Activated CD8-positive, alpha-beta memory T cell treated with anti-CD3 and anti-CD28 coated beads, Interleukin-2, amount 10 ng/mL, durations not matched to agents 7 days and 5 days (primary cell): ENCODE data around the gene SPDL1. TPM values are rescaled to one million over a fixed set of nuclear protein-coding genes. Genes with fewer than 3 reads are reported as not detected.

Experiments
- ATAC-seq: fragments of 150-1000 bp; cut with Tn5 transposase; one replicate; pipeline ENCODE4 v1.10.0; 2021; ENCODE audit warnings: moderate library complexity
- CTCF ChIA-PET: fragments of 350-600 bp; sonication (Branson Sonifier 250); formaldehyde crosslinking; loops from one replicate; lab custom pipeline; 2021; ENCODE audit warnings: antibody characterized with exemption; lab: Charles Lee
- DNase-seq: peaks from one replicate; pipeline ENCODE4 v3.0.0-alpha.2; 2020
- H3K27ac Mint-ChIP-seq: one replicate; pipeline ENCODE4 v1.8.0; 2021; ENCODE audit warnings: mild to moderate bottlenecking, mixed read lengths
- H3K27me3 Mint-ChIP-seq: one replicate; pipeline ENCODE4 v1.8.0; 2021; ENCODE audit warnings: mixed read lengths
- H3K36me3 Mint-ChIP-seq: one replicate; pipeline ENCODE4 v1.8.0; 2021; ENCODE audit warnings: mild to moderate bottlenecking, mixed read lengths
- H3K4me1 Mint-ChIP-seq: one replicate; pipeline ENCODE4 v1.8.0; 2021; ENCODE audit warnings: mixed read lengths
- H3K4me3 Mint-ChIP-seq: one replicate; pipeline ENCODE4 v1.8.0; 2021; ENCODE audit warnings: mild to moderate bottlenecking, moderate library complexity, mixed read lengths
- H3K9me3 Mint-ChIP-seq: one replicate; pipeline ENCODE4 v1.8.0; 2022; ENCODE audit warnings: low read depth, mixed read lengths
- total RNA-seq, 2 experiments: library from RNA; stranded (reverse); gene quantifications; one replicate each; pipeline ENCODE4 v1.2.3, GENCODE V29; 2021

SPDL1 gene
- total RNA-seq, 2 experiments from 2014 or later = 45.6 to 48.6 TPM

GRCh38 chr5:169647566-169647965 lies 64.0 kb downstream of the SPDL1 start:
- Mint-ChIP-seq H3K36me3 (peaks cover 54% of the 10 kb centered on the region), H3K4me3 (no peak overlapping the region), H3K27me3 (no peaks in the 10 kb centered on the region), H3K27ac (peak overlapping the region; percentile 45), H3K4me1 (peaks cover 90% of the 10 kb centered on the region), H3K9me3 (no peaks in the 10 kb centered on the region)
- ATAC-seq = no peak
- no peak for DNase-seq
- CTCF ChIA-PET = interaction anchor here (1.3 to 1.7 kb wide), 2 partner anchors 9 to 11 kb away, joined by 3 to 5 read pairs; partner anchors contain the start of gene DOCK2

- ATAC-seq (no peak), DNase-seq (no peak)
- Mint-ChIP-seq H3K4me3 (no peak overlapping the region), H3K27ac (peak overlapping the region; percentile 85), H3K9me3 (no peaks in the 10 kb centered on the region), H3K4me1 (peaks cover 95% of the 10 kb centered on the region), H3K27me3 (no peaks in the 10 kb centered on the region), H3K36me3 (peaks cover 55% of the 10 kb centered on the region)
- CTCF ChIA-PET = no interaction called here
These were observed 65.2 kb downstream of the SPDL1 start for GRCh38 chr5:169648725-169649310.

DNA sequence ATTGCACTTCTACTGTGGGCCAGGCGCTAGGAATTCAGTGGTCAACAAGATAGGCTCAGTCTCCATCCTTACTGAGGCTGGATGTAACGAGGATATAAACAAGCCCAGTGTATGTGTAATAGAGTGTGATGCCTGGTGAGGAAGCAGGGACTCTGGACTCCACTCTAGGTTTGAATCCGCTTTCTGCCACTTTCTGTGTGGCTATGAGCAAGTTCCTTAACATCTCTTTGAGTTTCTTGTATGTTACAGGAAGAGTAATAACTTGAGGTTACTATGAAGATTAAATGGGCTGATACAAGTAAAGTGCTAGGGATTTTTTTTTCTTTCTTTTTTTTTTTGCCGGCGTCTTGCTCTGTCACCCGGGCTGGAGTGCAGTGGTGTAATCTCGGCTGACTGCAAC lies 65.9 kb downstream of the SPDL1 start:
- no peaks in the 10 kb centered on the region for H3K27me3 Mint-ChIP-seq
- peaks cover 97% of the 10 kb centered on the region for H3K4me1 Mint-ChIP-seq
- peak; percentile 61 for DNase-seq
- CTCF ChIA-PET = no interaction called here
- no peaks in the 10 kb centered on the region for H3K9me3 Mint-ChIP-seq
- ATAC-seq = peak; percentile 70
- H3K36me3 Mint-ChIP-seq = peaks cover 57% of the 10 kb centered on the region
- peak overlapping the region; percentile 85 for H3K27ac Mint-ChIP-seq
- H3K4me3 Mint-ChIP-seq = peak overlapping the region; percentile 36

DNA sequence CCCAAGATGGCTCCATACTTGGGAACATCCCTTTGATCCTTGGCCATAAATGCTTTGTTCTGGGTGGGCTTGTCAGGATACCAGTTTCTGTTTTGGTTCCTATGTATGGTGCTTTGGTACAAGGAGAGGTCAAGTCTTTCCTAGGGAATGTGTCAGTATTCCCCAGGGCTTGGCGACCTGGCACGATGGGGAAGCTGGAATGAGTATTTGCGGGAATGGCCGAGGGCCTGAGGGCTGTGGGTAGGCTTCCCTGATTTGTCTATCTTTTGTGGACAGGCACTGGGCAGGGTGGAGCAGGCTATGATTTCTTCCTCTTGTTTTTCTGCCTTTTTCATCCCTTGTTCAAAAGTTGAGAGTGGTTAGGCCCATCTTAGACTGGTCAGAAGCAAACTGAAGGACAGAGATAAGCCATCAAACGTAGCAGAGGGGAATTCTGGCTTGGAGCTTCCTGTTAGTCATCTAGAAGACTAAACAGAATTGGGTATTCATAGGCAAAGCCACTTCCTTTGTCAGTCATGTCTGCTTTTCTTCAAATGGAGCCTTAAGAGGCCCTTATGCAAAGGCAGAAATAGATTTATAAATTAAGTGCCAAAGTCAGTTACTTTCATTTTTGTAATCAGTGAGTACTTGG lies 67.2 kb downstream of the SPDL1 start:
- H3K9me3 Mint-ChIP-seq = no peaks in the 10 kb centered on the region
- H3K4me1 Mint-ChIP-seq = peaks cover 100% of the 10 kb centered on the region
- no peaks in the 10 kb centered on the region for H3K27me3 Mint-ChIP-seq
- H3K27ac Mint-ChIP-seq = peak overlapping the region; percentile 85
- ATAC-seq = peak; percentile 40
- CTCF ChIA-PET = interaction anchor here (1.4 kb wide), 1 partner anchor 14 kb away, joined by 4 read pairs; the partner anchor contains the start of gene DOCK2
- no peak for DNase-seq
- peaks cover 60% of the 10 kb centered on the region for H3K36me3 Mint-ChIP-seq
- peak overlapping the region; percentile 65 for H3K4me3 Mint-ChIP-seq

GRCh38 chr5:169651526-169651925 lies 68.0 kb downstream of the SPDL1 start:
- no peaks in the 10 kb centered on the region for H3K9me3 Mint-ChIP-seq
- CTCF ChIA-PET = interaction anchor here (1.4 to 1.7 kb wide), 2 partner anchors 14 to 15 kb away, joined by 3 to 4 read pairs; partner anchors contain the start of gene DOCK2
- DNase-seq (no peak), ATAC-seq (no peak)
- peak overlapping the region; percentile 65 for H3K4me3 Mint-ChIP-seq
- peaks cover 100% of the 10 kb centered on the region for H3K4me1 Mint-ChIP-seq
- H3K27ac Mint-ChIP-seq = peak overlapping the region; percentile 85
- H3K27me3 Mint-ChIP-seq = no peaks in the 10 kb centered on the region
- peaks cover 60% of the 10 kb centered on the region for H3K36me3 Mint-ChIP-seq

DNA sequence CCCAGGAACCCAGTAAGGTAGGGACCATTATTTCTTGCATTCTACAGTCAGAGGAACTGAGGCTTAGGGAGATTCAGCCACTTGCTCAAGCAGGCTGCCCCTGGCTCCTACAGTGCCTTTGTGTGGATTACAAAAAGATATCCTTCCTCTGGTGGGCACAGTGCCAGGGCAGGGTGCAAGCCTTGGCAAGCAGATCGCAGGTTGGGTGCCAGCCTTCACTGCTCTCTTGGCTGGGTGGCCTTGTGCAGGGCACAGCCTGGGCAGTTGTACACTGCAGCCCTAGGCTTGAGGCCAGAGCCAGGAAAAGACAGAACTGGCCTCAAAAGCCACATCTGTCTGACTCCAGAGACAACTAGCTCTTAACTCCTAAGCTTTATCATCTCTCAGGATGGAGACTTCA lies 68.5 kb downstream of the SPDL1 start:
- CTCF ChIA-PET = interaction anchor here (1.4 to 1.7 kb wide), 2 partner anchors 14 to 16 kb away, joined by 3 to 4 read pairs; partner anchors contain the start of gene DOCK2
- Mint-ChIP-seq H3K9me3 (no peaks in the 10 kb centered on the region), H3K27me3 (no peaks in the 10 kb centered on the region), H3K4me3 (no peak overlapping the region), H3K4me1 (peaks cover 100% of the 10 kb centered on the region), H3K36me3 (peaks cover 60% of the 10 kb centered on the region), H3K27ac (peak overlapping the region; percentile 85)
- ATAC-seq (no peak), DNase-seq (no peak)

- H3K4me3 Mint-ChIP-seq = no peak overlapping the region
- H3K27ac Mint-ChIP-seq = no peak overlapping the region
- H3K27me3 Mint-ChIP-seq = no peaks in the 10 kb centered on the region
- H3K36me3 Mint-ChIP-seq = peaks cover 59% of the 10 kb centered on the region
- no peak for ATAC-seq
- CTCF ChIA-PET = interaction anchor here (1.7 kb wide), 1 partner anchor 15 kb away, joined by 3 read pairs; no protein-coding TSS in a partner anchor
- H3K9me3 Mint-ChIP-seq = no peaks in the 10 kb centered on the region
- peaks cover 97% of the 10 kb centered on the region for H3K4me1 Mint-ChIP-seq
- DNase-seq = no peak
These were observed 69.5 kb downstream of the SPDL1 start for GRCh38 chr5:169653091-169653490.

Other genes starting within 250 kb of the SPDL1 start
- gene DOCK2, start 53.5 kb downstream of the SPDL1 start, total RNA-seq = 100 to 1,000 TPM; 271 to 321 TPM